HG02610 (cell line): ENCODE data around the gene MTF1.

ENCODE experiments used
- ATAC-seq: cut with Tn5 transposase; IDR thresholded peaks from one replicate; pipeline ENCODE4 v1.9.1; 2021; ENCODE audit warnings: mild to moderate bottlenecking, moderate library complexity; ENCODE audit not compliant: unreplicated experiment

Gene MTF1

GRCh38 chr1:37831809-37832208, 27.6 kb downstream of the MTF1 start:
- no peak for ATAC-seq

- ATAC-seq, result no peak
Observed at GRCh38 chr1:37831109-37831508, 28.3 kb downstream of the MTF1 start.

GRCh38 chr1:37828410-37829074, 30.9 kb downstream of the MTF1 start:
- no peak for ATAC-seq

- no peak for ATAC-seq
Observed at GRCh38 chr1:37825506-37825905, 33.9 kb downstream of the MTF1 start.

- no peak for ATAC-seq
Observed at GRCh38 chr1:37824001-37824400, 35.4 kb downstream of the MTF1 start.

- ATAC-seq, result no peak
Observed at GRCh38 chr1:37822906-37823815, 36.2 kb downstream of the MTF1 start.

- ATAC-seq, result no peak
Observed at GRCh38 chr1:37821481-37821880, 37.9 kb downstream of the MTF1 start.

GRCh38 chr1:37817481-37817880, 41.9 kb downstream of the MTF1 start:
- no peak for ATAC-seq

GRCh38 chr1:37814252-37814651, 45.1 kb downstream of the MTF1 start:
- ATAC-seq, result no peak

- ATAC-seq, result no peak
Observed at GRCh38 chr1:37813529-37814145, 45.8 kb downstream of the MTF1 start.

GRCh38 chr1:37811027-37811655, 48.3 kb downstream of the MTF1 start:
- ATAC-seq, result no peak

- no peak for ATAC-seq
Observed at GRCh38 chr1:37809942-37810341, 49.5 kb downstream of the MTF1 start.

GRCh38 chr1:37808369-37809319, 50.7 kb downstream of the MTF1 start:
- ATAC-seq, result peak; percentile 27

GRCh38 chr1:37807555-37808368, 51.6 kb downstream of the MTF1 start, which contains the start of the genes C1orf122 and YRDC:
C1orf122 (plus strand) TSS chr1:37807790; CDS start chr1:37808405, 615 bp downstream.
YRDC (minus strand) TSS chr1:37808208; CDS start chr1:37808180, 28 bp downstream.
- ATAC-seq, result peak; percentile 88

GRCh38 chr1:37807220-37807554, 52.2 kb downstream of the MTF1 start:
- no peak for ATAC-seq

- ATAC-seq, result no peak
Observed at GRCh38 chr1:37802439-37802838, 57.0 kb downstream of the MTF1 start.

- ATAC-seq, result no peak
Observed at GRCh38 chr1:37797750-37798345, 61.5 kb downstream of the MTF1 start.

GRCh38 chr1:37795340-37796125, 63.9 kb downstream of the MTF1 start:
- ATAC-seq, result no peak
